NOMO-1 treated with dmso at 0.1 percent for 144 hours (cell line): Measurements from ENCODE around the gene MYOD1.

Source experiments
- DNase-seq: peaks from one replicate; lab custom pipeline; 2025; ENCODE audit not compliant: unreplicated experiment; lab: John Stamatoyannopoulos, UW

MYOD1 gene

GRCh38 chr11:17769218-17769617 is 49.8 kb downstream of the MYOD1 start:
- DNase-seq = no peak

GRCh38 chr11:17770048-17770652 is 50.8 kb downstream of the MYOD1 start:
- no peak for DNase-seq

- DNase-seq = no peak
These were observed 51.5 kb downstream of the MYOD1 start for GRCh38 chr11:17770917-17771316.

- DNase-seq = no peak
These were observed 52.0 kb downstream of the MYOD1 start for GRCh38 chr11:17771415-17771814.
